NCI-H226 (cell line): ENCODE measurements around the gene CPSF7.

ENCODE experiments used
- DNase-seq: peaks from one replicate; pipeline ENCODE4 v3.0.0-alpha.2; 2015

The CPSF7 gene

DNA sequence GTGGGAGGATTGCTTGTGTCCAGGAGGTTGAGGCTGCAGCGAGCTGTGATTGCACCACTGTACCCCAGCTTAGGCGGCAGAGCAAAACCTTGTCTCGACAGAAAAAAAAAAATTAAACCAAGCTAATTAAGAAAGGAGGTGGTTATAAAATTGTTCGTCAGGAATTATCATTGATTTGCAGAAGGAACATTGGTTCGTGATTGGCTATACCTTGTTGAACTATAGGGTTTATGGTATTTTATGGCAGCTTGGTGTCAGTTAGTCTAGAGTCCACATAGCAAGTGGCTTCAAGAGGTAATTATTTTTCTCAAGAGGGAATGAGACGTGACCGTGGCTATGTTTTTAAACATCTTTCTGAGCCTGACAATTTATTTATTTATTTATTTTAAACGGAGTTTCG is 48.9 kb downstream of the CPSF7 start:
- no peak for DNase-seq

DNA sequence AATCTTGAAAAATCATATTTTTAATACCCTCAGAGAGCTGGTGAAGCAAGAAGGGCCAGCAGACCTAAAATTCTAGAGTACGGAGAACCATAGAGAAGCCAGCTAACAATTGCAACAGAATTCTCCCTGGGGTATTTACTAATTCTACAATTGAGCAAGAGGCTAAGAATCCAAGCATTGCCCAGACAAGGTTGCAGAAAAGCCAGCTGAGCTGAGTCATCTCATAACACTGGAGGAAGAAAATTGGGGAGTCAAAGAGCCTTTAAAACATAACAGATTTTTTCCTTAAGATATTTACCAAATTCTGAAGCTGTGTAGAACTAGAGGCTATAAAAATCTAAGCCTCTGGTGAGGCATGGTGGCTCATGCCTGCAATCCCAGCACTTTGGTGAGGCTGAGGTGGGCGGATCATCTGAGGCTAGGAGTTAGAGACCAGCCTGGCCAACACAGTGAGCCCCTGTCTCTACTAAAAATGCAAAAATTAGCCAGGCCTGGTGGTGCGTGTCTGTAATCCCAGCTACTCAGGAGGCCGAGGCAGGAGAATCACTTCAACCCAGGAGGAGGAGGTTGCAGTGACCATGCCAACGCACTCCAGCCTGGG is 51.0 kb downstream of the CPSF7 start:
- DNase-seq, result peak; percentile 84

- no peak for DNase-seq
Observed at GRCh38 chr11:61377461-61378160, 52.2 kb downstream of the CPSF7 start.

- no peak for DNase-seq
Observed at GRCh38 chr11:61375761-61376108, 54.0 kb downstream of the CPSF7 start.

GRCh38 chr11:61372659-61373420 is 56.9 kb downstream of the CPSF7 start:
- no peak for DNase-seq

DNA sequence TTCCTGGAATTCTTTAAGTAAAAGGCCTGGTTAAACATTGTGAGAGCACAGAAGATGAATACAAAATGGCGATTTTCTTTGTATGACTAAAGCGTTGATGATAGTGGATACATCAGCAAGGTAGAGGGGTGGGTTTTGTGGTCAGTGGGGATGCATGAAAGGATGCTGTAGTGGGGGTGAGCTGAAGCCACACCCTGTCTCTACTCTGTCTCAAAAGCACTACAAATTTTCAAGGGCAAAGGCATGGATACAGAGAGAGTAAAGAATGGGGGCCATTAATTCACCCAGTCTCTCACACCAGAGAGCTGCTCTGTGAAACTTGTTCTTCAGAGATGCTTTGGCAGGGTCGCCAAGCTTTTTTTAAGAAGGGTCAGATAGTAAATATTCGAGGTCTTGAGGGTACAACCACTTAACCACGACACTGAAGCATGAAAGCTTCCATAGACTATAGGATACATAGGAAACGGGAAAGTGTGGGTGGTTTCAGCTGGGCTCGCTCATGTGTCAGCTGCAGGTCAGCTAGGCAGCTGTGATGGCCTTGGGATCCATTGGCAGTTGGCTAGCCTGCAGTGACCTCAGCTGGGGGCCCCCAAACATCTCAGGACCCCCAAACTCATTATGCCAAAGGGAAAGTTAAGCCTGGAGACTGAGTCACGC is 59.3 kb downstream of the CPSF7 start:
- DNase-seq, result no peak

- no peak for DNase-seq
Observed at GRCh38 chr11:61369372-61370348, 60.1 kb downstream of the CPSF7 start.

DNA sequence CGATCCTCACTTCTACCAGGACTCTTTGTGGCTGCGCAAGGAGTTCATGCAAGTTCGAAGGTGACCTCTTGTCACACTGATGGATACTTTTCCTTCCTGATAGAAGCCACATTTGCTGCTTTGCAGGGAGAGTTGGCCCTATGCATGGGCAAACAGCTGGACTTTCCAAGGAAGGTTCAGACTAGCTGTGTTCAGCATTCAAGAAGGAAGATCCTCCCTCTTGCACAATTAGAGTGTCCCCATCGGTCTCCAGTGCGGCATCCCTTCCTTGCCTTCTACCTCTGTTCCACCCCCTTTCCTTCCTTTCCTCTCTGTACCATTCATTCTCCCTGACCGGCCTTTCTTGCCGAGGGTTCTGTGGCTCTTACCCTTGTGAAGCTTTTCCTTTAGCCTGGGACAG is 61.1 kb downstream of the CPSF7 start:
- DNase-seq, result no peak

- DNase-seq, result no peak
Observed at GRCh38 chr11:61367406-61367805, 62.4 kb downstream of the CPSF7 start.

DNA sequence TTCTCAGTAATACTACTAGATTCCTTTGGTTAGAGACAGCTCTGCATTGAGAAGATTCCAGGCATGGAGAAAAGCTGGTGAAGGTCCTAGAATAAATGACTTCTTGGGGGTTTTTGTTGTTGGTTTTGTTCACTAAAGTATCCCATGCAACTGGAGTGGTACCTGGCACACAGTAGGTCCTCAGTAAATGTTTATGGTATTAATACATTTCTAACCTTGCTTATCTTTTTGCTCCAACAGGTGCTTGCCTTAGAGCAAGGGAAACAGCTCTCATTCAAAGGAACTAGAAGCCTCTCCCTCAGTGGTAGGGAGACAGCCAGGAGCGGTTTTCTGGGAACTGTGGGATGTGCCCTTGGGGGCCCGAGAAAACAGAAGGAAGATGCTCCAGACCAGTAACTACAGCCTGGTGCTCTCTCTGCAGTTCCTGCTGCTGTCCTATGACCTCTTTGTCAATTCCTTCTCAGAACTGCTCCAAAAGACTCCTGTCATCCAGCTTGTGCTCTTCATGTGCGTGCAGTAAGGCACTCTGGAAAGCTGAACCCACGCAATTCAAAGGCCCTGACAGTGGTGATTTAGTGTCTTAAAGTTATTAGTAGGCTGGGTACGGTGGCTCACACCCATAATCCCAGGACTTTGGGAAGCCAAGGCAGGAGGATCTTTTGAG is 65.6 kb downstream of the CPSF7 start:
- no peak for DNase-seq

DNA sequence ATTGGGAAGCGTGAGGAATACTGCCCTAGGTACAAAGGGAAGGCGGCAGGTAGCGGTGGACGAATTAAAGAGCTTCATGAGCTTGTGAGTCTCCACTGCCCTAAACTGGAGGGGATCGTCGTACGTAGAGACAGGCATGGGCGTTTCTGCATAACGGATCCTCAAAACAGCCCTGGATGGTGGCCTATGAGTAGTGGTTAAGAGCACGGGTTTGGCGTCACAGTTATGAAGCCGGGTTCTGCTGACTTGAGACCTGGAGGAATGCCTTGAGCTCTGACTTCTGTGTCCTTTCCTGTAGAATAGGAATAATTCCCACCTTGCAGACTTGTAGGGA is 67.3 kb downstream of the CPSF7 start:
- no peak for DNase-seq

DNA sequence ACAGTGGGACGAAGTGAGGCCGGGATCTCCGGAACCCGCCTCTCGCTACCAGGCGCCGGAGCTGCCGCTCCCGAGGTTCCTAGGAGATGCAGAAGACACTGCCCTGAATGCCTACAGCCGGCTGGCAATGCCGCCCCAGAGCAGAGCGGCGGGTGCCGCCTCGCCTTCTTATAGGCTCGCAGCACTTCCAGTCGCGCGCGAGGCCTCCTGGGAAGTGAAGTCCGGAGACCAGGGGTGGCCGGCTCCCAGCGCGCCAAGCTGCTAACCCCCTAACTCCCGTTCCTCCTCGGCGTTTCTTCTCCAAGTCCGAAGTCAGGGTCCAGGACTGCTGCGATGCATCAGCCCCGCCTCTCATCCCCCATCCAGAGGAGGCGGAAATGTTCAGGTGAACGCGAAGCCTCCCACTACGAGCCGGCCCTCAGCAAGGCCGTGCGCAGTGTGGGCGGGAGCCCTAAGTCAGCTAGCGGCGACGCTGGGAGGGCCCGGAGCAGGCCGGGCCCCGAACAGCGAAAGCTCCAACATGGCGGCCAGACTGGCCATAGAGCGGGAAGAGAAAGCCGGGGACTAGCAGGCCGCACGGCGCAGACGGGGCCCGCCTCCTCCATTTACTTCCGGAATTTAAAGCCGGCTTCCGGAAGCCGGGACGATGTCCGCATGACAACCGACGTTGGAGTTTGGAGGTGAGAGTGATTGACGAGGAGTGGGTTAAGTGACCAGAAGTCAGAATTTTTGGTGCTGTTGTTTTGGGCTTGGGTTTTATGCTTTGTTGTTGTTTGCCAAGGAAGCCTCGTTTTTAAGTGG is 67.8 kb downstream of the CPSF7 start, which contains the start of the genes CYB561A3 and TMEM138:
CYB561A3 (minus strand) TSS at position 142 of the 801 bp plus-strand sequence. CDS start 5,169 bp downstream, outside the sequence.
TMEM138 (plus strand) TSS at position 634 of the 801 bp plus-strand sequence. CDS start 2,017 bp downstream, outside the sequence.
- peak; percentile 97 for DNase-seq

DNA sequence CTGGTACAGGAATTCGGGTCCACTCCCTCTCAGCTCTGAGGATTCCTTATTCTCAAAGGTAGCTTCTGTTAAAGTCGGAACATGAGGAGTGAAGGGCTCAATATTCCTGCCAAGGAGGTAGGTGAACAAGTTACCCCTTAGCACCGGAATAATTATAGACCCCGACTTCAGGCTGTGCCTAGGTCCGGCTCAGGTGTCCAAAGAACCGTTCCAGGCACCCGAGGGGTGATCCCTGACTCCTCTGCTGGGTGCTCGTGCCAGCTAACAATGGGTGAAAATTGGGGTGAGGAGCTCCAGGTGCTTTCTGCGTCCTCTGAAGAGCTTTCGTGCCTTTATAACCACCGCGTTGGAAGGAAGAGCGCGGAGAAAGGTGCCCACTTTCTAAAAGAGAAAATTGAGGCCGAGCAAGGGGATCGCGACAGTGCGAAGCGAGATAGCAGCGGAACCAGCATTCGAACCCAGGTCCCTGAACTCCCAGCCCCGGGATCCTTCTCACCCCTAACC is 68.5 kb downstream of the CPSF7 start:
- DNase-seq, result no peak

GRCh38 chr11:61359516-61359915 is 70.3 kb downstream of the CPSF7 start:
- no peak for DNase-seq

GRCh38 chr11:61358566-61358965 is 71.2 kb downstream of the CPSF7 start:
- no peak for DNase-seq

- DNase-seq, result no peak
Observed at GRCh38 chr11:61357894-61358239, 71.9 kb downstream of the CPSF7 start.

- DNase-seq, result no peak
Observed at GRCh38 chr11:61357233-61357893, 72.4 kb downstream of the CPSF7 start.

GRCh38 chr11:61356706-61357105 is 73.1 kb downstream of the CPSF7 start:
- no peak for DNase-seq

DNA sequence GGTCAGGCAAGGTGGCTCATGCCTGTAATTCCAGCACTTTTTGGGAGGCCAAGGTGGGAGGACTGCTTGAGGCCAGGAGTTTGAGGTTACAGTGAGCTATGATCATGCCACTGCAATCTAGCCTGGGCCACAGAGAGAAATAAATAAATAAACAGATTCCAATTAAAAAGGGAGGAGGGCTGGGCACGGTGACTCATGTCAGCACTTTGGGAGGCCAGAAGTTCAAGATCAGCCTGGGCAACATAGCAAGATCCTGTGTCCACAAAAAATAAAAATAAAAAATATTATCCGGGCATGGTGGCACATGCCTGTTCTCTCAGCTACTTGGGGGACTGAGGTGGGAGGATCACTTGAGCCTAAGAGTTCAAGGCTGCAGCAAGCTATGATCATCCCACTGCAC is 75.6 kb downstream of the CPSF7 start:
- no peak for DNase-seq
